ENCODE data around the gene CTPS2.
"Not testable (repeated sequence)": the region's sequence is repeated elsewhere in the genome, so short reads cannot be mapped to it uniquely, and the experiment has no call there.

CTPS2 gene

DNA sequence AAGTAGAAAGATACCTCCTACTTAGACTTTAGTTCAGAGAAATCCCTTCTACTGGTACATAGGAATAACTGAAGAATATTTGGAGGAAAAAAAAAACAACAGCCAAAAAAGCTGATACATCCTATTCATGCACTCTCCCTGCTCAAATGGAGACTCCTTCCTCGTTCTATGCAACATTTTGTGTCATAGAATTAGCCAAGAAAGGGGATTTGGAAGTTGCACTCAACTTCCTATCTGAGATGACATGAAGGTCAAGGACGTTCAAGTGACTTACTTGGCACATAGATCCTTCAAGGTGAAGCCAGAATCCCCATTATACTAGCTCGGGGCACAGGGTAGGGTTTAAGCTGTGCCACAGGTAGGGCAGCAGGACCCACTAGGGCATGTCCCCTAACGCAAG is 118.7 kb downstream of the CTPS2 start:
- Mint-ChIP-seq H3K9me3 (peaks cover 5% of the 10 kb centered on the region), H3K36me3 (ENCODE audit: low read depth) (peaks cover 10% of the 10 kb centered on the region), H3K4me1 (ENCODE audit: low read depth) (peaks cover 9% of the 10 kb centered on the region), H3K4me3 (no peak overlapping the region), H3K27me3 (ENCODE audit: low read depth) (no peaks in the 10 kb centered on the region), H3K27ac (no peak overlapping the region)
- no peak for DNase-seq (ENCODE audit: low spot score)

DNA sequence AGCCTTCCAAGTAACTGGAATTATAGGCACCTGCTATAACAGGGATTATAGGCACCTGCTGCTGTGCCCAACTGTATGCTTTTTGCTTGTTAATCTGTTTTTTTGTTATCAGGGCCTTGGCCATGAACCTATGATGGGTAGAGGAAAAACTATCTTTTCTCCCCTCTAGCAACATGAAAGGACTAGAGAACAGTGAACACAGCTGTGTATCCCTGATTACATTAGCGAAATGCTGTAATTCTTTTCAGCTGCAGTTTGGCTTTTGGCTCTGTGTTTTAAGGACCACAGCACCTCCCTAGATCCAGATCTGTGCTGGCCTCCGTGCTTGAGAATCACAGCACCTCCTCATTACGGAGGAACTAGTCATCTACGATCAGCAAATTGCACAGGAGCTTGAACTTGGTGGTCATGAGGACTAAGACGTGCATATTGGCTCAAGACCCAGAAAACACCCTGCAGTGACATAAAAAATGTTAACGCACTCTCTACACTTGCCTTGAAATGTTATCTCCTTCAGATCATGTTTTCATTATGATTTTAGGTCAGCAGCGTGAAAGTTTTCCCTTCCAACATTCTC is 120.2 kb downstream of the CTPS2 start:
- H3K4me1 Mint-ChIP-seq (ENCODE audit: low read depth): peaks cover 12% of the 10 kb centered on the region
- H3K27me3 Mint-ChIP-seq (ENCODE audit: low read depth): no peaks in the 10 kb centered on the region
- DNase-seq (ENCODE audit: low spot score): no peak
- no peak overlapping the region for H3K27ac Mint-ChIP-seq
- peaks cover 15% of the 10 kb centered on the region for H3K36me3 Mint-ChIP-seq (ENCODE audit: low read depth)
- H3K4me3 Mint-ChIP-seq: no peak overlapping the region
- H3K9me3 Mint-ChIP-seq: peaks cover 5% of the 10 kb centered on the region

DNA sequence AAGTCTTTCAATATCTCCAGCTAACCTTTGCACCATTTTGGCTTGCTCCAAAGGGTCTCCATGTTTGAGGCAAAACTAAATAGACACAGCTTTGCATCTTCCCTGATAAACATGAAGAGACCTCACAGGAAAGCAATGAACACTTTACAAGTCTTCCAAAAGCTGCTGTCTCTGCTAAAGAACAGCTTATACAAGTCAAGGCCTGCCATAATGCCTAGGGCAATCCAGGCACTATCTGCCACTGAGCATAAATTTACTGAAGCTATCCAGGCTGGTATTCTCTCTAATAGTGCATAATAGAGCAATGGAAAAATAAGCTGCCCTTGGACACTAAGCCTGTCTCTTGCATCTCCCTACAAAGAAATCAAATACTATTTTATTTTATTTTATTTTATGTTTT is 122.6 kb downstream of the CTPS2 start:
- DNase-seq (ENCODE audit: low spot score): no peak
- Mint-ChIP-seq H3K27me3 (ENCODE audit: low read depth) (no peaks in the 10 kb centered on the region), H3K9me3 (peaks cover 5% of the 10 kb centered on the region), H3K36me3 (ENCODE audit: low read depth) (peaks cover 16% of the 10 kb centered on the region), H3K4me1 (ENCODE audit: low read depth) (peaks cover 12% of the 10 kb centered on the region), H3K4me3 (no peak overlapping the region), H3K27ac (no peak overlapping the region)

DNA sequence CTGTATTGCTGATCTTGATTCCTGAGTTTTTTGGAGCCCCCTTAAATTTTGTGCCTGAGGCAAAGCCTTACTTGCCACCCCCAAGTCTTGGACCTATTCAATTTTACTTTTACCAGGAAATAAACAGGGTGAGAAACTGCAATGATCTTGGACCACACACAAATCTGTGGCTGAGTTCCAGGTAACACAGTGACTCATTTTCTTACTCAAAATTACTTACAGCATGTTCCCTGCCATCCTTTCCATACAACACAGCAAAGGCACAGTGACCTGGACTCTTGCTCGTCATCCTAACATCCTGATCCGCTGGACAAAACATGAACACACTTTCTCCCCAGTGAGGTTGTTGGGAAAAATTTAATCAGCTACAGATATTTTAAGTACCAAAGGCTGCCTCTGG is 123.3 kb downstream of the CTPS2 start:
- Mint-ChIP-seq H3K4me1 (ENCODE audit: low read depth) (peaks cover 12% of the 10 kb centered on the region), H3K27me3 (ENCODE audit: low read depth) (no peaks in the 10 kb centered on the region), H3K9me3 (peaks cover 5% of the 10 kb centered on the region), H3K36me3 (ENCODE audit: low read depth) (peaks cover 16% of the 10 kb centered on the region), H3K4me3 (no peak overlapping the region), H3K27ac (no peak overlapping the region)
- no peak for DNase-seq (ENCODE audit: low spot score)

DNA sequence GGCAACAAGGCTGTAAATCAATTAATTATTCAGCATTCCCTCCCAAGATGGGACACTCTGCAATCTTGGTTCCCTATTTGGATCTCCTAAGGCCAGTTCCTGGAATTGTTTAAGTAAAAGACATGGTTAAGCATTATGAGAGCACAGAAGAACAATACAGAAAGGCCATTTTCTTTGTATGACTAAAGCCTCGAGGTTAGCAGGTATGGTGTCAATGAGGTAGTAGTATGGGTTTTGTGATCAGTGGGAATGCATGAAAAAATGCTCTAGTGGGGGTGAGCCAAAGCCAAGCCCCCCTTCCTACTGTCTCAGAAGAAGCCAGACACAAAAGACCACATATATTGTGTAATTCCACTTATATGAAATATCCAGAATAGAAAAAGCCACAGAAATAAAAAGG is 124.2 kb downstream of the CTPS2 start:
- Mint-ChIP-seq H3K9me3 (peaks cover 10% of the 10 kb centered on the region), H3K4me3 (no peak overlapping the region), H3K4me1 (ENCODE audit: low read depth) (peaks cover 9% of the 10 kb centered on the region), H3K27ac (no peak overlapping the region), H3K36me3 (ENCODE audit: low read depth) (peaks cover 16% of the 10 kb centered on the region), H3K27me3 (ENCODE audit: low read depth) (no peaks in the 10 kb centered on the region)
- DNase-seq (ENCODE audit: low spot score): no peak

DNA sequence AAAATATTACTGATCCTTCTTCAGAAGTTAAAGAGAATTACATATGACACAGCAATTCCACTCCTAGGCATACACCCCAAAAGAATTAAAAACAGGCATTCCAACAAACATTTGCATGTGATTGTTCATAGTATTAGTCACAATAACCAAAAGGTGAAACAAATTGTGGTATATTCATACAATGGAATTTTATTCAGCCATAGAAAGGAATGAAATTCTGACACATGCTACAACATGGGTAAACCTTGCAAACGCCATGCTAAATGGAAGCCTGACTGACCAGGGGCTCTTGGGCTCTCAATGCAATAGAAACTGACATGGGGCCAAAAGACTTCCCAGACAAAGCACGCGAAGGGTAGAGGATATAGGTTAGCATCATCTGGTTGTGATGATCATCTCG is 124.6 kb downstream of the CTPS2 start:
- DNase-seq (ENCODE audit: low spot score): no peak
- Mint-ChIP-seq H3K36me3 (ENCODE audit: low read depth) (peaks cover 16% of the 10 kb centered on the region), H3K4me1 (ENCODE audit: low read depth) (peaks cover 9% of the 10 kb centered on the region), H3K27me3 (ENCODE audit: low read depth) (no peaks in the 10 kb centered on the region), H3K9me3 (peaks cover 15% of the 10 kb centered on the region), H3K4me3 (no peak overlapping the region), H3K27ac (no peak overlapping the region)

DNA sequence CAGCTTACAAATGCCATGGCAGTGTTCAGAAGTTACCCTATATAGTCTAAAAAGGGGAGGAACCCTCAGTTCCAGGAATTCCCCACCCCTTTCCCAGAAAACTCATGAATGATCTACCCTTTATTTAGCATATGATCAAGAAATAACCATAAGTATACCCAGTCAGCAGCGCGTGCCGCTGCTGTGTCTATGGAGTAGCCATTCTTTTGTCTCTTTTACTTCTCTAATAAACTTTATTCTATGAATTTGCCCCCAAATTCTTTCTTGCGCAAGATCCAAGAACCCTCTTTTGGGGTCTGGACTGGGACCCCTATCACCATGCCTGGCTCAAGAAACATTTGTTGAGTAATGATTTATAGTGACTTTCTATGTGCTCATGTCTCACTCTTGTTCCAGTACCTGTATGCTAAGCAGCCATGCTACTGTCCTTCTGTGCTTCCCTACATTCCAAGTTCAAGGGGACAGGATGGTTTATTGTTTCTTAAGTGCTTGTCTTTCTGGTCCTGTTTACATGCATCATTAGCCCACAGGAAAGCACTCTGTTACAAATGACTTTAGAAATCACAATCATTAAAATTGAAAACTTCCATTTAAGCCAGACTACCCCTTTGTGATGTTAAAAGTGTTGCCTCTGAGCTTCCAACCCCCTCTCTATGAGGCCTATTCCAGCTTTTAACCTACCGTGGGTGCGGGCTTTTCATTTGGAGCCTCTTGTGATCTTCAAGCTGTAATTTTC is 125.9 kb downstream of the CTPS2 start:
- Mint-ChIP-seq H3K27me3 (ENCODE audit: low read depth) (no peaks in the 10 kb centered on the region), H3K9me3 (peaks cover 19% of the 10 kb centered on the region), H3K4me1 (ENCODE audit: low read depth) (peaks cover 9% of the 10 kb centered on the region), H3K4me3 (no peak overlapping the region), H3K36me3 (ENCODE audit: low read depth) (peaks cover 14% of the 10 kb centered on the region), H3K27ac (no peak overlapping the region)
- no peak for DNase-seq (ENCODE audit: low spot score)

DNA sequence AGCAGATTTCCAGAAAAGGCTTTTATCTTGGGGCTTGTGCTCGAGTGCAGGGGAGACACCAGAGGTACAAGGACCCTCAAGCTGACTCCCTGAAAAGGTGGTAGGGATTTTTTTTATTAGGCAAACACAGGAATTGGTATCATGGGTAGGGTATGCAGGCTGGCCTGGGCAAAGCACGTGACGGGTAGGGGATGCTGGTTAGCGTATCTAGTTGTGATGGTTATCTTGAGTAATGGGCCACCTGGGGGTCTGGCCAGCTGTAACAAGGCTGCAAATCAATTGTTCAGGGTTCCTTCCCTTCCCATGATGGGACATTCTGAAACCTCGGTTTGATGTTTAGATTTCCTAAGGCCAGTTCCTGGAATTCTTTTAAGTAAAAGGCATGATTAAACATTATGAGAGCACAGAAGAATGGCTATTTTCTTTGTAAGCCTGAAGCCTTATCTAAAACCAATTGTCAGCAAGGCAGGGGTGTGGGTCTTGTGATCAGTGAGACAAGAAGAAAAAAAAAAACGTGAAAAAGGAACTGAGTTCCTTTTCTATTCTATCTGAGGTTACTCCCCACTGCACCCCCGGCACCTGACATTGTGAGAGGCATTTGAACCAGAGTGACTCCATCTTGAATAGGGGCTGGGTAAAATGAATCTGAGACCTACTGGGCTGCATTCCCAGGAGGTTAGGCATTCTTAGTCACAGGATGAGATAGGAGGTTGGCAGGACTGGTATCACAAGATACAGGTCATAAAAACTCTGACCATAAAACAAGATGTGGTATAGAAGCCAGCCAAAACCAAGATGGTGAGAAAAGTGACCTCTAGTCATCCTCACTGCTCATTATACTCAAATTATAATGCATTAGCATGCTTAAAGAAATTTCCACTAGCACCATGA is 126.7 kb downstream of the CTPS2 start:
- no peak overlapping the region for H3K27ac Mint-ChIP-seq

DNA sequence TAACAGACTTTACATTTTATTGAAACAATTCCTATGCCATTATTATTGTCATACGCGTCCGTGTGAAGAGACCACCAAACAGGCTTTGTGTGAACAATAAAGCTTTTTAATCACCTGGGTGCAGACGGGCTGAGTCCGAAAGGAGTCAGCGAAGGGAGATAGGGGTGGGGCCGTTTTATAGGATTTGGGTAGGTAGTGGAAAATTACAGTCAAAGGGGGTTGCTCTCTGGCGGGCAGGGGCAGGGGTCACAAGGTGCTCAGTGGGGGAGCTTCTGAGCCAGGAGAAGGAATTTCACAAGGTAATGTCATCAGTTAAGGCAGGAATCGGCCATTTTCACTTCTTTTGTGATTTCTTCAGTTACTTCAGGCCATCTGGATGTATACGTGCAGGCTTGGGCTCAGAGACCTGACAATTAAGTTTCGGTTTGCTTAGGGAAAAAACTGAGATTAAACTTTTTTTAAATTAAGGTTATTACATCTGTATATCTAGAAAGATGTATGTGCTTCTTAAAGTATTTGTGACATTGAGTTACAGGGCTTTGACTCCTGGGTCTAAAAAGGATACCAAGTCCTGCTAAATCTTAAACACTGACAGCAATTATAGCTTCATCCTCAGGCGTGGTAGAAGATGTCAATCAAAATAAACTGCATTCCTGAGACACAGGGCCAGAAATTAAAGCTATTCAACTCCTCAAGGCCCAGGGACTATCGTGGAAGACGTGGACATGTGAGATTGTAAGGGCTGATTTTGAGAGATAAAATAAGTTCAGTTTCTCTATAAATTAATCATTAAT is 132.3 kb downstream of the CTPS2 start:
- H3K4me3 Mint-ChIP-seq; H3K4me1 Mint-ChIP-seq (ENCODE audit: low read depth); H3K36me3 Mint-ChIP-seq (ENCODE audit: low read depth); H3K27me3 Mint-ChIP-seq (ENCODE audit: low read depth); DNase-seq (ENCODE audit: low spot score); H3K27ac Mint-ChIP-seq: not testable (repeated sequence)
- peaks cover 18% of the 10 kb centered on the region for H3K9me3 Mint-ChIP-seq

More for the DNA sequence above, 126.7 kb downstream of the CTPS2 start:
- Mint-ChIP-seq H3K27me3 (ENCODE audit: low read depth) (no peaks in the 10 kb centered on the region), H3K4me3 (no peak overlapping the region), H3K36me3 (ENCODE audit: low read depth) (peaks cover 10% of the 10 kb centered on the region), H3K9me3 (peaks cover 18% of the 10 kb centered on the region), H3K4me1 (ENCODE audit: low read depth) (peaks cover 9% of the 10 kb centered on the region)
- DNase-seq (ENCODE audit: low spot score): no peak

DNA sequence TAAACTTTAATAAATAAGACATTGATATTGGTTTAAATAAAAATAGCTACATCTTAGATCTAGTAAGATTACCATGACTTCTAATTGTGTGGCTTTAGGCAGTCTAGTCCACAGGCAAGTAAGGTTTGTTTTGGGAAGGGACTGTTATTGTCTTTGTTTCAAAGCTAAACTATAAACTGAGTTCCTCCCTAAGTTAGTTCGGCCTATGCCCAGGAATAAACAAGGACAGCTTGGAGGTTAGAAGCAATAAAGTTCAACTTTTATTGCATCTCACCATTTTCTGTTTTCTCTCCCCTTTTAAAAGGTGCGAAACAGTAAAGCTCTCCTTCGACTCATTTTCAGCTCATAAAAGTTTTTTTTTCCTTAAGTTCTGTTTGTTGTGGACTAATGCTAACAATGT is 133.0 kb downstream of the CTPS2 start:
- no peak for DNase-seq (ENCODE audit: low spot score)
- no peak overlapping the region for H3K27ac Mint-ChIP-seq
- no peaks in the 10 kb centered on the region for H3K4me1 Mint-ChIP-seq (ENCODE audit: low read depth)
- peaks cover 2% of the 10 kb centered on the region for H3K36me3 Mint-ChIP-seq (ENCODE audit: low read depth)
- no peak overlapping the region for H3K4me3 Mint-ChIP-seq
- no peaks in the 10 kb centered on the region for H3K27me3 Mint-ChIP-seq (ENCODE audit: low read depth)
- peaks cover 18% of the 10 kb centered on the region for H3K9me3 Mint-ChIP-seq

DNA sequence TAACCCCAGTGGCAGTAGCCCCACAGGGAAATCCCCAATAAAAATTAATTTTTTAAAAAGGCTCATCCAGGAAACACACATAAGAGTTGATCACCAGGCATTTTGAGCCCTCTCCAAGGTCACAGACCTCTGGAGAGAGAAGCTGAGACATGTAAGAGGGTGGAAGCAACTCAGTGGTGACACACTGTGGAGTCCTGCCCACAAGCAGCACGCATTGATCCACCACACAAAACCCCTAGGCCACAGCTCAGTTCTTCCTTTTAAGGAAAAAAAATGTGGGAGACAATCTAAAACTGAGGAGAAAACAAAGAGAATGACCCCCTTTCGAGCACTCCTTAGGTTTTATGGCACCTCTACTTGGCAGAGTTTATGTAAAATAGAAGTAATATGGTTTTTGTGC is 134.3 kb downstream of the CTPS2 start:
- H3K27me3 Mint-ChIP-seq (ENCODE audit: low read depth): no peaks in the 10 kb centered on the region
- H3K9me3 Mint-ChIP-seq: peaks cover 13% of the 10 kb centered on the region
- peaks cover 2% of the 10 kb centered on the region for H3K36me3 Mint-ChIP-seq (ENCODE audit: low read depth)
- H3K4me1 Mint-ChIP-seq (ENCODE audit: low read depth): no peaks in the 10 kb centered on the region
- H3K27ac Mint-ChIP-seq: no peak overlapping the region
- no peak for DNase-seq (ENCODE audit: low spot score)
- H3K4me3 Mint-ChIP-seq: no peak overlapping the region

DNA sequence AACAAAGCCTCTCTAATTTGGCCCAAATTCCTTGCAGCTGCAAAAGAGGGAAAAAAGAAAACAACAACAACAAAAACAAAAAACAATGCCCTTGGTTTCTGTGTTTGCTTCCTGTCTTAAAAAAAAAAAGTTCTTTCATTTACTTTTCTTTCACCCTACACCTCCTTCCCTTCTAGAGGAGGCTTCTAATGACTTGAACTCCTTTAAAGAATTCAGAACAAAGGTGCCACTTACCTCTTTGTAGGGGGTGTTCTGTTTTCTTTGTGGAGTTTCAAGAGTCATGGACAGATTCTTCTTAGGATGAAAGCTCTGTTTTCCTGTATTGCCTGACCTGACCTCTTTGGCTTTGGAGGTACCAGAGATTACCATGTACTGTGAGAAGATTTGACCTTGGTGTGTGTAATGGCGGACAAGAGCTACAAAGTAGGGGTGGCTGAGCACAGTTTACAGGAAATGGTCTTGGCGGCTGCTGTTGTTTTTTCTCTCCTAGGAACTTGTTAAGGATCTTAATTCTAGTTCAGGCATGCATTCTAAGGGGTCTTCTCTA is 134.9 kb downstream of the CTPS2 start:
- DNase-seq (ENCODE audit: low spot score): no peak
- H3K4me1 Mint-ChIP-seq (ENCODE audit: low read depth): no peaks in the 10 kb centered on the region
- H3K27me3 Mint-ChIP-seq (ENCODE audit: low read depth): no peaks in the 10 kb centered on the region
- H3K36me3 Mint-ChIP-seq (ENCODE audit: low read depth): peaks cover 2% of the 10 kb centered on the region
- H3K9me3 Mint-ChIP-seq: peaks cover 6% of the 10 kb centered on the region
- H3K4me3 Mint-ChIP-seq: no peak overlapping the region
- no peak overlapping the region for H3K27ac Mint-ChIP-seq

DNA sequence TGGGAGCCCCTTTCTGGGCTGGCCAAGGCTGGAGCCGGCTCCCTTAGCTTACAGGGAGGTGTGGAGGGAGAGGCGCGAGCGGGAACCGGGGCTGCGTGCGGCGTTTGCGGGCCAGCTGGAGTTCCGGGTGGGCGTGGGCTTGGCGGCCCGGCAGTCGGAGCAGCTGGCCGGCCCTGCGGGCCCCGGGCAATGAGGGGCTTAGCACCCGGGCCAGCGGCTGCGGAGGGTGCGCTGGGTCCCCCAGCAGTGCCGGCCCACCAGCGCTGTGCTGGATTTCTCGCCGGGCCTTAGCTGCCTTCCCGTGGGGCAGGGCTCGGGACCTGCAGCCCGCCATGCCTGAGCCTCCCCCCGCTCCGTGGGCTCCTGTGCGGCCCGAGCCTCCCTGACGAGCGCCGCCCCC is 137.1 kb downstream of the CTPS2 start:
- H3K4me1 Mint-ChIP-seq (ENCODE audit: low read depth); H3K9me3 Mint-ChIP-seq; H3K36me3 Mint-ChIP-seq (ENCODE audit: low read depth); H3K27ac Mint-ChIP-seq; H3K27me3 Mint-ChIP-seq (ENCODE audit: low read depth); DNase-seq (ENCODE audit: low spot score); H3K4me3 Mint-ChIP-seq: not testable (repeated sequence)

All from T-helper 2 cell treated with Interferon-gamma antibody and Interleukin-4, amounts not matched to agents 5 μg/mL and 100 μg/mL, for 36 hours (primary cell).